WERI-Rb-1 (cell line): Measurements from ENCODE around the gene OCLN.
"Not testable (repeated sequence)": the region's sequence is repeated elsewhere in the genome, so short reads cannot be mapped to it uniquely, and the experiment has no call there.

Experiments used
- DNase-seq: peaks from one replicate; pipeline ENCODE4 v3.0.0-alpha.2; 2020
- H3K27ac ChIP-seq: fragments of 250-450 bp; sonication (Bioruptor Pico); 2 replicates; pipeline ENCODE4 v1.5.1; 2020; ENCODE audit warnings: mild to moderate bottlenecking, moderate library complexity
- H3K27me3 ChIP-seq: fragments of 250-450 bp; sonication (Bioruptor Pico); 2 replicates; pipeline ENCODE4 v1.5.1; 2021; ENCODE audit warnings: mild to moderate bottlenecking, low read depth, moderate library complexity; ENCODE audit not compliant: insufficient read depth, severe bottlenecking
- H3K36me3 ChIP-seq: fragments of 250-450 bp; sonication (Bioruptor Pico); 2 replicates; pipeline ENCODE4 v1.5.1; 2020; ENCODE audit warnings: mild to moderate bottlenecking, moderate library complexity
- H3K4me3 ChIP-seq: 2 replicates; pipeline ENCODE4 v1.5.1; 2011; ENCODE audit warnings: low read depth, mild to moderate bottlenecking, control low read depth, low read length
- H3K9me3 ChIP-seq: fragments of 250-450 bp; sonication (Bioruptor Pico); 2 replicates; pipeline ENCODE4 v1.5.1; 2021; ENCODE audit warnings: mild to moderate bottlenecking, moderate library complexity; ENCODE audit not compliant: severe bottlenecking
- CTCF ChIP-seq: IDR thresholded peaks from 2 replicates; pipeline ENCODE4 v1.5.1; 2011; ENCODE audit warnings: low read depth, mild to moderate bottlenecking, control low read depth, inconsistent platforms, low read length

The OCLN gene

GRCh38 chr5:69454460-69455249, 37.9 kb upstream of the OCLN start:
- H3K27ac ChIP-seq, result no peak overlapping the region
- H3K36me3 ChIP-seq, result no peaks in the 10 kb centered on the region
- no peaks in the 10 kb centered on the region for H3K27me3 ChIP-seq

GRCh38 chr5:69455428-69455988, 37.1 kb upstream of the OCLN start:
- not testable (repeated sequence) for H3K36me3 ChIP-seq, H3K27ac ChIP-seq, H3K4me3 ChIP-seq, H3K27me3 ChIP-seq, H3K9me3 ChIP-seq, DNase-seq

More at GRCh38 chr5:69454460-69455249, 37.9 kb upstream of the OCLN start:
- DNase-seq, result no peak
- no peak for TF ChIP-seq CTCF
- Histone ChIP-seq H3K4me3 (no peak overlapping the region), H3K9me3 (no peaks in the 10 kb centered on the region)

GRCh38 chr5:69462170-69462569, 30.4 kb upstream of the OCLN start:
- no peak overlapping the region for H3K4me3 ChIP-seq
- H3K27me3 ChIP-seq, result no peaks in the 10 kb centered on the region
- DNase-seq, result no peak
- TF ChIP-seq CTCF, result no peak
- H3K27ac ChIP-seq, result no peak overlapping the region
- no peaks in the 10 kb centered on the region for H3K36me3 ChIP-seq
- H3K9me3 ChIP-seq, result no peaks in the 10 kb centered on the region

- not testable (repeated sequence) for DNase-seq, H3K36me3 ChIP-seq, H3K27ac ChIP-seq, H3K27me3 ChIP-seq, H3K9me3 ChIP-seq, H3K4me3 ChIP-seq
Measured at GRCh38 chr5:69466375-69466774, 26.2 kb upstream of the OCLN start.

- Histone ChIP-seq H3K36me3 (no peaks in the 10 kb centered on the region), H3K9me3 (no peaks in the 10 kb centered on the region), H3K4me3 (no peak overlapping the region), H3K27ac (no peak overlapping the region), H3K27me3 (no peaks in the 10 kb centered on the region)
- no peak for DNase-seq
- no peak for TF ChIP-seq CTCF
Measured at GRCh38 chr5:69467442-69468225, 25.0 kb upstream of the OCLN start.

- Histone ChIP-seq H3K4me3 (no peak overlapping the region), H3K9me3 (no peaks in the 10 kb centered on the region), H3K27ac (no peak overlapping the region), H3K27me3 (no peaks in the 10 kb centered on the region), H3K36me3 (no peaks in the 10 kb centered on the region)
- no peak for DNase-seq
- TF ChIP-seq CTCF, result no peak
Measured at GRCh38 chr5:69468631-69469030, 24.0 kb upstream of the OCLN start.

GRCh38 chr5:69471516-69471915, 21.1 kb upstream of the OCLN start:
- not testable (repeated sequence) for H3K27me3 ChIP-seq, H3K36me3 ChIP-seq, H3K9me3 ChIP-seq, DNase-seq, H3K27ac ChIP-seq, H3K4me3 ChIP-seq

GRCh38 chr5:69472535-69473143, 20.0 kb upstream of the OCLN start:
- not testable (repeated sequence) for H3K36me3 ChIP-seq, H3K4me3 ChIP-seq, H3K27me3 ChIP-seq, H3K9me3 ChIP-seq, DNase-seq, H3K27ac ChIP-seq
